ENCODE measurements around the gene GNB5.
A peak's percentile ranks its signal among the peaks of the same experiment; 100 is the strongest.

GNB5 gene

GRCh38 chr15:52139599-52140462 is 51.4 kb downstream of the GNB5 start:
- DNase-seq: peak; percentile 35

- DNase-seq: no peak
Observed at GRCh38 chr15:52137432-52138357, 53.5 kb downstream of the GNB5 start.

- no peak for DNase-seq
Observed at GRCh38 chr15:52136442-52136980, 54.7 kb downstream of the GNB5 start.

- no peak for DNase-seq
Observed at GRCh38 chr15:52134502-52135144, 56.6 kb downstream of the GNB5 start.

GRCh38 chr15:52133510-52134220 is 57.5 kb downstream of the GNB5 start:
- no peak for DNase-seq

GRCh38 chr15:52132066-52132465 is 59.1 kb downstream of the GNB5 start:
- DNase-seq: no peak

- no peak for DNase-seq
Observed at GRCh38 chr15:52128568-52128967, 62.6 kb downstream of the GNB5 start.

GRCh38 chr15:52124270-52124880 is 66.8 kb downstream of the GNB5 start:
- no peak for DNase-seq

- no peak for DNase-seq
Observed at GRCh38 chr15:52121896-52122295, 69.3 kb downstream of the GNB5 start.

GRCh38 chr15:52121006-52121405 is 70.2 kb downstream of the GNB5 start:
- no peak for DNase-seq

- no peak for DNase-seq
Observed at GRCh38 chr15:52120488-52120887, 70.7 kb downstream of the GNB5 start.

- DNase-seq: no peak
Observed at GRCh38 chr15:52118969-52119749, 72.0 kb downstream of the GNB5 start.

- no peak for DNase-seq
Observed at GRCh38 chr15:52117549-52117948, 73.6 kb downstream of the GNB5 start.

- DNase-seq: no peak
Observed at GRCh38 chr15:52115598-52116427, 75.4 kb downstream of the GNB5 start.

GRCh38 chr15:52114261-52115055 is 76.7 kb downstream of the GNB5 start:
- no peak for DNase-seq

- no peak for DNase-seq
Observed at GRCh38 chr15:52113708-52114107, 77.5 kb downstream of the GNB5 start.

- DNase-seq: no peak
Observed at GRCh38 chr15:52113235-52113634, 78.0 kb downstream of the GNB5 start.

- DNase-seq: peak; percentile 16
Observed at GRCh38 chr15:52112203-52112750, 78.9 kb downstream of the GNB5 start.

All from activated effector memory CD4-positive, alpha-beta T cell treated with Interleukin-2 at 50 U/mL for 16 hours (primary cell).